ENCODE data around the gene TPCN2. TPM values are rescaled to one million over a fixed set of nuclear protein-coding genes. Genes with fewer than 3 reads are reported as not detected.

TPCN2 gene
- total RNA-seq, 1 experiment from 2014 or later = 15.2 TPM

DNA sequence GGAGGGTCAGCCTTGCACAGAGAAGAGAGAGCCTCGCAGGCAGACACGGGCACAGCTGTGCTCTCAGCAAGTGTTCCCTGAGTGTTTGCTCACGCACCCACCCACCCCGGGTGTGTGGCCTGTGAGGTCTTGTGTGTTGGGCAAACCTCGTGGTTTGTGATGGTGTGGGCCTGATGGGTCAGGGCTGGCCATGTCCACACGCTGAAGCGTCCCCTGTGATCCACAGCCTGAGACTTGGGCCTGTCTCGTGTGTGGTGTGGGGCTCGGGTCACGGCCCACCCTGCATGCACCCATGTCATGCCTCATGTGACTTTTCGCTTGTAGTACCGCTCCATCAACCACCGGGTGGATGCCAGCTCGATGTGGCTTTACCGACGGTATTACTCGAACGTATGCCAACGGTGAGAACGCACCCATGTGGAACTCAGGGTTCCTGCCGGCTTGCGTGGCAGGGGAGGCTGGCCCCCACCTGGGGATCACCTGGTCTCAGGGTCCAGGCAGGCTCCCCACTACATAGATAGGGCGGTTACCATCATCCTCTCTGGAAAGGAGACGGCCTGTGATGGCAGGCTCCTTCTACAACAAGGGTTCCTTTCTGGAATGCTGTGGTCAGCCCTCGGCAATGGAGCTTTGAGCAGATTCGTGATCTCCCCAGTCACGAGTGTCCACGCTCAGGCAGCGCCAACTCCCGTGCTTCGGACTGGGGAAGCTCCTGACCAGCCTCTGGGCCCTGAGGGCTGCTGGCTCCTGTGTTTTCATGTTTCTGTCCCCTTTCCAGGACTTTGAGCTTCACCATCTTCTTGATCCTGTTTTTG lies 5.9 kb downstream of the TPCN2 start:
- POLR2A ChIA-PET = no interaction called here
- H3K36me3 ChIP-seq (ENCODE audit: control insufficient read depth in 1 of 2, insufficient read depth in 2 of 2, low read length in 2 of 2) = no peaks in the 10 kb centered on the region; a peak in 1 of 4 replicates
- no peaks in the 10 kb centered on the region for H3K9me3 ChIP-seq (ENCODE audit: control insufficient read depth in 1 of 2, insufficient read depth in 1 of 2, low read depth in 1 of 2, low read length in 2 of 2)
- DNase-seq (ENCODE audit: low read depth, low spot score) (no peak), ATAC-seq (no peak)
- no peaks in the 10 kb centered on the region for H4K20me1 ChIP-seq (ENCODE audit: insufficient read depth)
- no peak overlapping the region for H3K4me2 ChIP-seq (ENCODE audit: low read length)
- H3K27ac ChIP-seq (ENCODE audit: low read depth, low read length) = no peak overlapping the region
- no TSS peak for BruUV-seq (replicated peaks)
- H3K9ac ChIP-seq (ENCODE audit: low read length) = no peak overlapping the region
- no peak overlapping the region for H2AFZ ChIP-seq (ENCODE audit: low read depth, low read length, poor library complexity, severe bottlenecking)
- no peaks in the 10 kb centered on the region for H3K9me2 ChIP-seq (ENCODE audit: insufficient read depth)
- H3K4me3 ChIP-seq (replicated peaks in 1 of 2; ENCODE audit: low read depth in 1 of 2, low read length in 2 of 2) = no peak overlapping the region
- CTCF ChIA-PET = no interaction called here
- H3K79me2 ChIP-seq (ENCODE audit: insufficient read depth, low read length) = peaks cover 33% of the 10 kb centered on the region
- H3K4me1 ChIP-seq (ENCODE audit: control insufficient read depth in 1 of 2, insufficient read depth in 2 of 2, low read length in 2 of 2) = peaks cover 5 to 6% of the 10 kb centered on the region in 2 experiments; a peak in 2 of 4 replicates
- H3K27me3 ChIP-seq (ENCODE audit: insufficient read depth, low read length) = no peaks in the 10 kb centered on the region
- intact Hi-C loops (cut with micrococcal nuclease) = no loop called here
- TF ChIP-seq FOSL1 (IDR thresholded peaks at IDR 0.05; ENCODE audit: low read depth) (no peak), SRF (IDR thresholded peaks at IDR 0.05; ENCODE audit: low read depth) (no peak), YY1 (IDR thresholded peaks at IDR 0.05; ENCODE audit: extremely low read depth, insufficient replicate concordance, low read depth, low read length) (no peak), POLR2A (IDR thresholded peaks at IDR 0.05; ENCODE audit: borderline replicate concordance, extremely low read depth, insufficient read depth, insufficient read length) (no peak), CEBPB (IDR thresholded peaks at IDR 0.05; ENCODE audit: low read depth) (no peak), SP1 (IDR thresholded peaks at IDR 0.05; ENCODE audit: low read depth) (no peak), SIN3A (IDR thresholded peaks at IDR 0.05; ENCODE audit: low read depth) (no peak), ELF1 (IDR thresholded peaks at IDR 0.05; ENCODE audit: borderline replicate concordance, low read depth) (no peak), ZFX (IDR thresholded peaks at IDR 0.05) (no peak), TCF7L2 (IDR thresholded peaks at IDR 0.05; ENCODE audit: borderline replicate concordance, extremely low read depth, insufficient read depth, insufficient read length) (no peak), RAD21 (IDR thresholded peaks at IDR 0.05; ENCODE audit: low read depth) (no peak), CBX3 (IDR thresholded peaks at IDR 0.05; ENCODE audit: low read depth) (no peak), EZH2 (IDR thresholded peaks at IDR 0.05) (no peak), JUND (IDR thresholded peaks at IDR 0.05) (no peak), EZH2phosphoT487 (IDR thresholded peaks at IDR 0.05; ENCODE audit: borderline replicate concordance) (no peak)
- TF ChIP-seq, protein P1, sequence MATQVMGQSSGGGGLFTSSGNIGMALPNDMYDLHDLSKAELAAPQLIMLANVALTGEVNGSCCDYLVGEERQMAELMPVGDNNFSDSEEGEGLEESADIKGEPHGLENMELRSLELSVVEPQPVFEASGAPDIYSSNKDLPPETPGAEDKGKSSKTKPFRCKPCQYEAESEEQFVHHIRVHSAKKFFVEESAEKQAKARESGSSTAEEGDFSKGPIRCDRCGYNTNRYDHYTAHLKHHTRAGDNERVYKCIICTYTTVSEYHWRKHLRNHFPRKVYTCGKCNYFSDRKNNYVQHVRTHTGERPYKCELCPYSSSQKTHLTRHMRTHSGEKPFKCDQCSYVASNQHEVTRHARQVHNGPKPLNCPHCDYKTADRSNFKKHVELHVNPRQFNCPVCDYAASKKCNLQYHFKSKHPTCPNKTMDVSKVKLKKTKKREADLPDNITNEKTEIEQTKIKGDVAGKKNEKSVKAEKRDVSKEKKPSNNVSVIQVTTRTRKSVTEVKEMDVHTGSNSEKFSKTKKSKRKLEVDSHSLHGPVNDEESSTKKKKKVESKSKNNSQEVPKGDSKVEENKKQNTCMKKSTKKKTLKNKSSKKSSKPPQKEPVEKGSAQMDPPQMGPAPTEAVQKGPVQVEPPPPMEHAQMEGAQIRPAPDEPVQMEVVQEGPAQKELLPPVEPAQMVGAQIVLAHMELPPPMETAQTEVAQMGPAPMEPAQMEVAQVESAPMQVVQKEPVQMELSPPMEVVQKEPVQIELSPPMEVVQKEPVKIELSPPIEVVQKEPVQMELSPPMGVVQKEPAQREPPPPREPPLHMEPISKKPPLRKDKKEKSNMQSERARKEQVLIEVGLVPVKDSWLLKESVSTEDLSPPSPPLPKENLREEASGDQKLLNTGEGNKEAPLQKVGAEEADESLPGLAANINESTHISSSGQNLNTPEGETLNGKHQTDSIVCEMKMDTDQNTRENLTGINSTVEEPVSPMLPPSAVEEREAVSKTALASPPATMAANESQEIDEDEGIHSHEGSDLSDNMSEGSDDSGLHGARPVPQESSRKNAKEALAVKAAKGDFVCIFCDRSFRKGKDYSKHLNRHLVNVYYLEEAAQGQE (IDR thresholded peaks at IDR 0.05; ENCODE audit: low read depth) = no peak
- TF ChIP-seq, protein P2, sequence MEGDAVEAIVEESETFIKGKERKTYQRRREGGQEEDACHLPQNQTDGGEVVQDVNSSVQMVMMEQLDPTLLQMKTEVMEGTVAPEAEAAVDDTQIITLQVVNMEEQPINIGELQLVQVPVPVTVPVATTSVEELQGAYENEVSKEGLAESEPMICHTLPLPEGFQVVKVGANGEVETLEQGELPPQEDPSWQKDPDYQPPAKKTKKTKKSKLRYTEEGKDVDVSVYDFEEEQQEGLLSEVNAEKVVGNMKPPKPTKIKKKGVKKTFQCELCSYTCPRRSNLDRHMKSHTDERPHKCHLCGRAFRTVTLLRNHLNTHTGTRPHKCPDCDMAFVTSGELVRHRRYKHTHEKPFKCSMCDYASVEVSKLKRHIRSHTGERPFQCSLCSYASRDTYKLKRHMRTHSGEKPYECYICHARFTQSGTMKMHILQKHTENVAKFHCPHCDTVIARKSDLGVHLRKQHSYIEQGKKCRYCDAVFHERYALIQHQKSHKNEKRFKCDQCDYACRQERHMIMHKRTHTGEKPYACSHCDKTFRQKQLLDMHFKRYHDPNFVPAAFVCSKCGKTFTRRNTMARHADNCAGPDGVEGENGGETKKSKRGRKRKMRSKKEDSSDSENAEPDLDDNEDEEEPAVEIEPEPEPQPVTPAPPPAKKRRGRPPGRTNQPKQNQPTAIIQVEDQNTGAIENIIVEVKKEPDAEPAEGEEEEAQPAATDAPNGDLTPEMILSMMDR (IDR thresholded peaks at IDR 0.05 in 2 of 3, conservative IDR thresholded peaks at IDR 0.05 in 1 of 3; ENCODE audit: borderline replicate concordance in 1 of 3, insufficient read depth in 1 of 3, low read depth in 2 of 3, low read length in 2 of 3) = no peak
- TF ChIP-seq, protein P3, sequence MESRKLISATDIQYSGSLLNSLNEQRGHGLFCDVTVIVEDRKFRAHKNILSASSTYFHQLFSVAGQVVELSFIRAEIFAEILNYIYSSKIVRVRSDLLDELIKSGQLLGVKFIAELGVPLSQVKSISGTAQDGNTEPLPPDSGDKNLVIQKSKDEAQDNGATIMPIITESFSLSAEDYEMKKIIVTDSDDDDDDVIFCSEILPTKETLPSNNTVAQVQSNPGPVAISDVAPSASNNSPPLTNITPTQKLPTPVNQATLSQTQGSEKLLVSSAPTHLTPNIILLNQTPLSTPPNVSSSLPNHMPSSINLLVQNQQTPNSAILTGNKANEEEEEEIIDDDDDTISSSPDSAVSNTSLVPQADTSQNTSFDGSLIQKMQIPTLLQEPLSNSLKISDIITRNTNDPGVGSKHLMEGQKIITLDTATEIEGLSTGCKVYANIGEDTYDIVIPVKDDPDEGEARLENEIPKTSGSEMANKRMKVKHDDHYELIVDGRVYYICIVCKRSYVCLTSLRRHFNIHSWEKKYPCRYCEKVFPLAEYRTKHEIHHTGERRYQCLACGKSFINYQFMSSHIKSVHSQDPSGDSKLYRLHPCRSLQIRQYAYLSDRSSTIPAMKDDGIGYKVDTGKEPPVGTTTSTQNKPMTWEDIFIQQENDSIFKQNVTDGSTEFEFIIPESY (IDR thresholded peaks at IDR 0.05; ENCODE audit: extremely low read depth, insufficient replicate concordance, low read length) = no peak
- RAD21 ChIA-PET (ENCODE audit: low non-redundant PET in 1 of 2, low total read pairs in 2 of 2, uncharacterized antibody in 2 of 2, unreplicated experiment in 2 of 2) = no interaction called here
